ENCODE results near the gene MCHR1.
"Not testable (repeated sequence)": the region's sequence is repeated elsewhere in the genome, so short reads cannot be mapped to it uniquely, and the experiment has no call there.

Gene MCHR1

DNA sequence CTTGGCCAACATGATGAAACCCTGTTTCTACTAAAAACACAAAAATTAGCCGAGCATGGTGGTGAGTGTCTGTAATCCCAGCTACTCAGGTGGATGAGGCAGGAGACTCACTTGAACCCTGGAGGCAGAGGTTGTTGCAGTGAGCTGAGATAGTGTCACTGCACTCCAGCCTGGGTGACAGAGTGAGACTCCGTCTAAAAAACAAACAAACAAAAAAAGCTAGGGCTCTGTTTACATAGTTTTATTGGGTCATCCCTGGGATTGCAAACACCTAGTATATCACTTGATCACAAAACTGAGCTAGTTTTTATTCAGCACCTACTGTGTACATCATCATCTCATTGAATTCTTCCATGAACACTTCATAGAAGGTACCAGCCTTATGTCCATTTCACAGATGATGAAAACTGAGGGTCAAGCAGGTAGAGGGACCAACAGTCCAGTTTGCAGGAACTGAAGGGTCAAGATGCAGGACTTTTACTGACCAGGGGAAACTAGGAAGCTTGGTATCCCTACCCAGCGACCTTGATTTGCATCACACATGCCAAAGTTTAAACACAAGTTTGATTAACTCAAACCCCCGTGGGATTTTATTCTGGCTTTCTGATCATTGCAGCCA is 33.6 kb upstream of the MCHR1 start:
- no peak for DNase-seq
- TF ChIP-seq GATA1 (IDR thresholded peaks at IDR 0.05; ENCODE audit: low read depth, low read length): no peak
- no peak for TF ChIP-seq POLR2A (IDR thresholded peaks at IDR 0.05; ENCODE audit: low read length)

DNA sequence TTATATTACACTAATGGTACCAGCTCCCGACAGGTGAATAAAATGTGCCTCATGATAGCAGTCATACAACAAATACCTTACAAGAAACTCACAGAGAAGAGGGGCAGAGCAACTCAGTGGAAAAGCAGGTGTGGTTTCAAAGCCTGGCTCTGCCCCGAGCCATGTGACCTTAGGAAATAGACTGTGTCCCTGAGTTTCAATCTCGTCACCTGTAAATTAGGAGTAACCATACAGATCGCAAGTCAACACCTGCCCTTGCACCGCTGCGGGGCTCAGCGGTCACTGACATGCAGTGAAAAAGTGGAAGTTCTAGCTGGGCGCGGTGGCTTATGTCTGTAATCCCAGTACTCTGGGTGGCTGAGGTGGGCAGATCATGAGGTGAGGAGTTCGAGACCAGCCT is 30.9 kb upstream of the MCHR1 start:
- TF ChIP-seq POLR2A (IDR thresholded peaks at IDR 0.05; ENCODE audit: low read length) (no peak), GATA1 (IDR thresholded peaks at IDR 0.05; ENCODE audit: low read depth, low read length) (no peak)
- DNase-seq: no peak

DNA sequence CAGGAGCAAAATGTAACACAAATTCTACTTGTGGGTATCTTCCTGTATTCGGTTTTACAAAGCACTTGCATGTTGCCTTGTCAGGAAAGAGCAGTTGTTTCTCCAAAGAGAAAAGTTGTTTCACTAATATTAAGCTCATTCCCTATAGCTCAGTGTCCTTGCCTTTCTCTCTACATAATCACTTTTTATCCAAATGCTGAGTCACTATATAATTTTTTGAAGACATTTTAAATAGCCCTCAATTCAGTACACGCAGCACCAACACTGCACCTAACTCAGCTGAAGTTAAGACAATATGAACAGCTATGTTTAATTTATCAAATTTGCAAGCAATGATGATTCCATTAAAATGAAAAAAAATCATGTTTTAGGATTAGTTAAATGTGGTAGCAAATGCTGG is 28.2 kb upstream of the MCHR1 start:
- peak in 1 of 2 experiments; percentile 51 for DNase-seq

DNA sequence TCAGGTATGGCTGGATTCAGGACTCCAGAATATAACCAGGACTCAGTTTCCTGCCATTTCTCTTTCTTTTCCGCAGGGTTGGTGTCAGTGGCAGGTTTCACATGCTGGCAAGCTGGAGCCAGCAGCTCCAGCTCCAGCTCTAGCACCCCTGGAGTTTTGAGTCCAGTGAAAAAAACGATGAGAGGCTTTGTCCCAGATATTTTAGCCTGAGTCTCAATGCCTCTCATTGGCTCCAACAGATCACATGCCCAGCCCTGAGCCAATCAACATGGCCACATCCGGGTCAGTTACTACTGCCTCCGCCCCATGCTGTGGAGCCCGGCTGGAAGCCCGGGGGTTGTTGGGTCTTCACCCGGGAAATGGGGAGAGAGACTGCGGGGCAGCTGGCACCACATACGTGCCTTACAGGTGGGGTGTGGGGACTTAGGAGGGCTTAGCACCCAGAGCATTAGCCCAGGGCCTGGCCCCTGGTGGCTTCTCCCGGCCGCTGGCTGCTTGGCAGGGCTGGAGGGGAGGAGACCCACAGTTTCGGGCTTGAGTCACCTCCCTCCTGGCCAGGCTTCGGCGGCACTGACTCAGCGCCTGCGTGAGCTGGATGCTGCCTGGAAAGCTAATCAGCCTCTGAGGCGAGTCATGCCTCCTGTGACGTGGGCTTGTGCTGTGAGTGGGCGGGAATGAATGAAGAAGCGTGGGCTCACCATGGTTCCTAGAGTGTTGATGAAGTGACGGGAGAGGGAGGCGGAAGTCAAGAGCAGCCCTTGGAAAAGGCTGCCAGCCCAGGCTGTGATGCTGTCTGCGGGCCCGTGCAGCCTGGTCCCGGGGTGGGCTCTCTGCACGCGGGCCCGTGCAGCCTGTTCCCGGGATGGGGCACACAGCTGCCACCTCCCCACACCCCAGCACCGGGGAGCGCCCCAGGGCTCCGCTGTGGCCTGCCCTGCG is 27.5 kb upstream of the MCHR1 start:
- no peak for TF ChIP-seq GATA1 (IDR thresholded peaks at IDR 0.05; ENCODE audit: low read depth, low read length)
- TF ChIP-seq POLR2A (IDR thresholded peaks at IDR 0.05; ENCODE audit: low read length): peak; percentile 94
- peak; percentile 97 to 98 for DNase-seq

More for the DNA sequence above, 28.2 kb upstream of the MCHR1 start:
- TF ChIP-seq GATA1 (IDR thresholded peaks at IDR 0.05; ENCODE audit: low read depth, low read length) (no peak), POLR2A (IDR thresholded peaks at IDR 0.05; ENCODE audit: low read length) (no peak)

DNA sequence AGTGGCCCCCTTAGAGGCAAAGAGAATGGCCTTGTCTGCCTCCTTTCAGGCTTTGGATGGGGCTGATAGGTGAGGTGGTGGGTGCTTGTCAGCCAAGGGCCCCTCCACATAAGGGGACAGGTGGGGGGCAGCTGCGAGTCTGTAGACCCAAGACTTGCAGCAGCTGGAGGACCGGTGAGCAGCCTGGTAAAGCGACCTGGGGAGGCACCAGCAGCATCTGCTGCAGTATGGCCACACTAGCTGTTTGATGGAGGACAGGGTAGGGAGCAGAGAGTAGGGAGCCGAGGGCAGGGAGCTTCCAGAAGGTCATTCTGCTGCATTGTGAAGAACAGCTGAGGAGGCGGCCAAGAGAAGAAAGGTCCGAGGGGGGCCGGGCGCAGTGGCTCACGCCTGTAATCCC is 25.9 kb upstream of the MCHR1 start:
- no peak for TF ChIP-seq POLR2A (IDR thresholded peaks at IDR 0.05; ENCODE audit: low read length)
- TF ChIP-seq GATA1 (IDR thresholded peaks at IDR 0.05; ENCODE audit: low read depth, low read length): no peak
- no peak for DNase-seq

DNA sequence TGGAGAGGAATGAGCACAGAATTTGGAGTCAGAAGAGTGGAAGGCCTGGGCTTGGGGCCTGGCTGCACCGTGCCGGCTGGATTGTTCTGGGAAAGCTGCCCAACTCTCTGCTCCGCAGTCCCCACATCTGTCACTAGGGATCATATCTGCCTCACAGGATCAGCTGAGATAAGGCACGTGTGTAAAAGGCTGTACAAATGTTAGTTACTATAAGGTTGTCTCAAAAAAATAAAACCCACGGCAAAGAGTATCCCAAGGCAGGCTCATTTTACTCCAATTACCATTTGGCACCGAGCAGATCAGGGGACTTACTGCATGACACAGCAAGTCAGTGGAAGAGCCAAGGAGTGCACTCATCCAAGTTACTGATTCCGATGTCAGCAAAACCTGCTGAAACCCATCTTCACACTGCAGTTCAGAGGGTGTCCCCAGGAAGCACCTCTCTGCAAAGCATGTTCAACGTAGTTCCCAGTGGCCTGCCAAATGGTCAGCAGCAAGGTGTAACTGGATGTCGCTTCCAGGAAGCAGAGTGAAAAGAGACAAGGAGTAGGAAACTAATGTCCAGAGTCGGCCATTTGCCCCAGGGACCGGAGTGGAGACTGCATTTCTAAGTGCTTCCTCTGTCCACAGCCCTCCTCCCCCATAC is 24.6 kb upstream of the MCHR1 start:
- TF ChIP-seq POLR2A (IDR thresholded peaks at IDR 0.05; ENCODE audit: low read length): no peak
- TF ChIP-seq GATA1 (IDR thresholded peaks at IDR 0.05; ENCODE audit: low read depth, low read length): no peak
- DNase-seq: peak; percentile 50 to 60

DNA sequence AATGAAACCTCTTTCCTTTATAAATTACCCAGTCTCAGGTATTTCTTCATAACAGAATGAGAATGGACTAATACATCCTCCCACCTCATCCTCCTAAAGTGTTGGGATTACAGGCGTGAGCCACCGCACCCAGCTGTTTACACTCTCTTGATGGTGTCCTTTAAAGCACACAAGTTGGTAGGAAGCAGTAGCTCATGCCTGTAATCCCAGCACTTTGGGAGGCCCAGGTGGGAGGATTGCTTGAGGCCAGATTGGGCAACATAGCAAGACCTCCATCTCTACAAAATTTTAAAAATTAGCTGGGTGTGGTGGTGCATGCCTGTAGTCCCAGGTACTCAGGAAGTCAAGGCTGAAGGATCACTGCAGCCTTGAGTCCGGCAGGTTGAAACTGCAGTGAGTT is 23.3 kb upstream of the MCHR1 start:
- DNase-seq: not testable (repeated sequence)

DNA sequence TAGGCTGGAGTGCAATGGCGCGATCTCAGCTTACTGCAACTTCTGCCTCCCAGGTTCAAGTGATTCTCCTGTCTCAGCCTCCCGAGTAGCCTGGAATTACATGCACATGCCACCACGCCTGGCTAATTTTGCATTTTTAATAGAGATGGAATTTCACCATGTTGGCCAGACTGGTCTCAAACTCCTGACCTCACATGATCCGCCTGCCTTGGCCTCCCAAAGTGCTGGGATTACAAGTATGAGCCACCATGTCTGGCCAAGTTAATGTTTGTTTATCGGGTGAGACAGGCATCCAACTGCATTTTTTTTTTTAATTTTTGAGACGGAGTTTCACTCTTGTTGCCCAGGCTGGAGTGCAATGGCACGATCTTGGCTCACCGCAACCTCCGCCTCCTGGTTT is 22.6 kb upstream of the MCHR1 start:
- not testable (repeated sequence) for DNase-seq

DNA sequence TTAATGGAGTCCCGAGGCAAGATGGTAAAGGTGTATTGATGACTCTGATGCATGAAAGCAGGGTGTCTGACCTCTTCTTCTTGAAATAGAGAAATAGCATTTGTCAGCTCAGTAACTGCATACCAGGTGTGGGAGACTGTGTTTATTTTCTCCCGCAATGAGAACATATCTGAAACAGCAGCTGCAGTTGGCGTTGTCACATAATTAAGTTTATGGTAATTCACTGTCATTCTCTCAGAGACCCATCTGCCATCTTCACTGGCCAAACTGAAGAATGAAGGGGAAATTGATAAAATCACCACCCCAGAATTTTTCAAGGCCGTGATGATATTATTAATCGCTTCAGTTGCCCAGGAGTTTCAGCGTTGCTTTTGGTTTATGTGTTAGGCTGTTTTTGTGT is 20.1 kb upstream of the MCHR1 start:
- TF ChIP-seq GATA1 (IDR thresholded peaks at IDR 0.05; ENCODE audit: low read depth, low read length): no peak
- no peak for TF ChIP-seq POLR2A (IDR thresholded peaks at IDR 0.05; ENCODE audit: low read length)
- DNase-seq: no peak

DNA sequence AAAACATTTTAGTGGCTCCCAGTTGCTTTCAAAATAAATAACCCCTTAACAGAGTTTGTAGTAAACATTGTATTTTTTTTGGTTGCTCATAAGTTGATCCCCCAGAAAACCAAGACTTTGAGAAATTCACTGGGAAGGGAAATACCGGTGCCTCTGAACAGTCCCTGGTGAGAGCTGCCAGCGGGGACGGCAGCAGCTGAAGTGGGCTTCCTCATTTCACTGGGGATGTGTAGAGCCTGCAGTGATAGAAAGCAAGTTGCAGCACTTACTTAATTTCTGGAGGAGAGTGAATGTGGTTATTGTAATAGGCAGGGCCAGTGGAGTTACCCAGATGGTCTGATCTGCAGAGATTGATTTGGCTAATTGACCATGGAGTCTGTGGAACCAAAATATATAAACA is 18.6 kb upstream of the MCHR1 start:
- no peak for DNase-seq
- no peak for TF ChIP-seq POLR2A (IDR thresholded peaks at IDR 0.05; ENCODE audit: low read length)
- TF ChIP-seq GATA1 (IDR thresholded peaks at IDR 0.05; ENCODE audit: low read depth, low read length): no peak

DNA sequence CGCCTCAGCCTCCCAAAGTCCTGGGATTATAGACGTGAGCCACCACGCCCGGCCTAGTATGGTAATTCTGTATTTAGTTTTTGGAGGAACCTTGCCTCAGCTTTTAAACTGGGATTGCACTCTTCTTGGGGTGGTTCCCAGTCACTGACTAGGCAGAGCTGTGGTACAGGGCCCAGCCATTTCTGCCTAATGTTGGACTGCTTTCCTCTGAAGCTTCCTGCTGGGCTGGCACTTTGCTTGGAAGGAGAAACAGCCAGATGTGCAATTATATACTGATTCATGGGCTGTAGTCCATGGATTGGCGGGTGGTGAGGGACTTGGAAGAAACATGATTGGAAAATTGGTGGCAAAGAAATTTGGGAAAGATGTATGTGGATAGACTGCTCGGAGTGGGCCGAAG is 17.6 kb upstream of the MCHR1 start:
- no peak for TF ChIP-seq POLR2A (IDR thresholded peaks at IDR 0.05; ENCODE audit: low read length)
- no peak for TF ChIP-seq GATA1 (IDR thresholded peaks at IDR 0.05; ENCODE audit: low read depth, low read length)
- no peak for DNase-seq

DNA sequence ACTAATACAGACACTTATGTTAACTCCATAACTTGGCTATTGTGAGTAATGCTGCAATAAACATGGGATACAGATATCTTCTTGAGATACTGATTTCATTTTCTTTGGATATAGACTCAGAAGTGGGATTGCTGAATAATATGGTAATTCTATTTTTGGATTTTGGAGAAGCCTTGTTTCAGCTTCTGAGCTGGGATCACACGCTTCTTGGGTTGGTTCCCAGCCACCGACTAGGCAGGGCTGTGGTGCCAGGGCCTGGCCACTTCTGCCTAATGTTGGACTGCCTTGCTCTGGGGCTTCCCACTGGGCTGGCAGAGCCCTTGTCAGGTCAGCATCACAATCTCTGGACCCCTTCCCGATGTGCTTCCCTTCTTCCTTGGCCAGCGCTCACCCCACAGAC is 14.0 kb upstream of the MCHR1 start:
- TF ChIP-seq POLR2A (IDR thresholded peaks at IDR 0.05; ENCODE audit: low read length): no peak
- TF ChIP-seq GATA1 (IDR thresholded peaks at IDR 0.05; ENCODE audit: low read depth, low read length): no peak
- DNase-seq: no peak

DNA sequence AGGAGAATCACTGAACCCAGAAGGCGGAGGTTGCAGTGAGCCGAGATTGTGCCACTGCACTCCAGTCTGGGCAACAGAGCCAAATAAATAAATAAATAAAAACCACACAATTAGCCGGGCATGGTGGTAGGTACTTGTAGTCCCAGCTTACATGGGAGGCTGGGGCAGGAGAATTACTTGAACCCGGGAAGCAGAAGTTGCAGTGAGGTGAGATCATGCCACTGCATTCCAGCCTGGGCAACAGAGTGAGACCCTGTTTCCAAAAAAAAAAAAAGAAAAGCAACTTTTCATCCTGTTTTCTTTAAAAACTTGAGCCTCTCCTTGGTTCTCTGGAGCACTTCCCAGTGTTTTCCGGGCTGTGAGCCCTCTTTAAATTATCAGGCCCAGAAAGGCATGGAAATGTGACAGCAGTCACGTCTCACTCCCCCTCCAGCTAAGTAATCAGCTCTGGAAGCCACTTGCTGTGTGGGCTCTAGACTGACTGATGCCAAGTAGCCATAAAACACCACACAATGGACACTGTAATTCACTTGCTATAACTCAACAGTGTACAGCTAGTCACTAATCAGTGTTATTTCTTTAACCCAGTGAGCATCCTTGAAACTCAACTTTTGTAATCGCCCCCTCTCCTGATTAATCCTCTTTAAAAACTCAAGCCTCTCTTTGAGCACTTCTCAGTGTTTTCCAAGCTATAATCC is 13.0 kb upstream of the MCHR1 start:
- TF ChIP-seq POLR2A (IDR thresholded peaks at IDR 0.05; ENCODE audit: low read length): no peak
- no peak for TF ChIP-seq GATA1 (IDR thresholded peaks at IDR 0.05; ENCODE audit: low read depth, low read length)
- no peak for DNase-seq
